Colonic mucosa (tissue), 4 donors: ENCODE results near the gene AKR1D1. TPM values are rescaled to one million over a fixed set of nuclear protein-coding genes. Genes with fewer than 3 reads are reported as not detected.
"Not testable (repeated sequence)": the region's sequence is repeated elsewhere in the genome, so short reads cannot be mapped to it uniquely, and the experiment has no call there.

Source experiments
- DNase-seq: peaks from one replicate; pipeline ENCODE4 v3.0.0-alpha.2; 2020
- H3K27ac ChIP-seq: fragments of 200-600 bp; one replicate; pipeline ENCODE4 v1.8.0; 2021
- H3K27me3 ChIP-seq: fragments of 200-600 bp; one replicate; pipeline ENCODE4 v1.8.0; 2021
- H3K36me3 ChIP-seq: fragments of 200-600 bp; one replicate; pipeline ENCODE4 v1.8.0; 2021
- H3K4me1 ChIP-seq: fragments of 200-600 bp; one replicate; pipeline ENCODE4 v1.8.0; 2021; ENCODE audit warnings: mild to moderate bottlenecking
- H3K4me3 ChIP-seq: fragments of 200-600 bp; one replicate; pipeline ENCODE4 v1.8.0; 2021
- H3K9ac ChIP-seq, 2 donors: one replicate each; pipeline ENCODE4 v1.7.0; 2013; ENCODE audit warnings: control low read depth in 2 of 2, low read depth in 2 of 2, low read length in 2 of 2
- H3K9me3 ChIP-seq: fragments of 200-600 bp; one replicate; pipeline ENCODE4 v1.8.0; 2021
- intact Hi-C: fragments of 100-400 bp; cut with DNase I; formaldehyde crosslinking; loops from one replicate; pipeline ENCODE4 v1.14.1; 2022
- total RNA-seq, 2 donors: library from RNA; stranded (reverse); fragmentation: NEBNext Ultra II Directional in 1 of 2; extraction: Animal tissue kit (Norgen Biotek cat#: 25700) in 1 of 2; gene quantifications; one replicate each; pipeline ENCODE4 v1.2.1, GENCODE V29; 2021
- TF ChIP-seq, protein P1 (sequence below): fragments of 200-600 bp; IDR thresholded peaks from one replicate; pipeline ENCODE4 v1.8.0; 2022; ENCODE audit warnings: antibody characterized with exemption, mild to moderate bottlenecking
- donor health status: healthy.
- donor health status: DM: no; HTN: no; CAD: no.
- donor health status: DM: no; HTN: no; CAD: no.

The AKR1D1 gene
- total RNA-seq, 2 donors from 2014 or later = not detected

DNA sequence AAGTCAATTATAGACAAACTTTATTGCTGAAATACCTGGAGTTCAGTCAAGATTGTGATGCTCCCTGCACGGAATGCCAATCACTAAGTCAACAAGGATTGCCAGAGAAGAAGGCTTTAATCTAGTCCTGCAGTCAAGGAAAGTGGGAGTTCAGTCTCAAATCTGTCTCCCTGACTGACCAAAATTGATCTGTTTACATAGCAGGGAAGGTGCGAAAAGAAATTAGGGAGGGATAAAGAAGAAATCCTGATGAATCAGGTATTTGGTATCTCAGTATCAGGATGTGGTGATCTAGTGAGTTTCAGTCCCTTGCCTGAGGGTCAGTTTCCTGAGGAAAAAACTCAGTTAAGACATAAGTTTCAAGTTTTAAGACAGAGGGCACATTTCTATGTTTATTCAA is 2.1 kb upstream of the AKR1D1 start:
- intact Hi-C loops = no loop called here
- no peak overlapping the region for H3K27ac ChIP-seq

DNA sequence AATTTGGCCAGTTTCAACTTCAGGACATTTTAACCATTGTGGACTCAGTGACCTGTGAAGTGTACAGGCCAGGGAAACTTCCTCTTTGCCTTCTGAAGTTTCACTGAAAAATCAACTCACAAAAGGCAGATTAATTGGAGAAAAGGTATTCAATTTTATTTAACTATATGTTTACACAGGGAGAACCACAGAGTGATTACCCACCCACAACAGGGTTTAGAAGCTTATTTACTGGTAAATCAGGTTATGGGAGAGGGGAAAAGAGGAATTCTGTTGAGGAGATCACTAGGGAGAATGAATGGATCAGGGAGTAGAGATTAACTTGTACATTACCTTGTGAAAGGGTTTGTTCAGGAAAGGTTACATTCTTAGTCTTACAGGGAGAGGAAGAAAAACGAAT is 1.7 kb upstream of the AKR1D1 start:
- H3K4me3 ChIP-seq = no peak overlapping the region
- no peaks in the 10 kb centered on the region for H3K27me3 ChIP-seq
- TF ChIP-seq, protein P1, sequence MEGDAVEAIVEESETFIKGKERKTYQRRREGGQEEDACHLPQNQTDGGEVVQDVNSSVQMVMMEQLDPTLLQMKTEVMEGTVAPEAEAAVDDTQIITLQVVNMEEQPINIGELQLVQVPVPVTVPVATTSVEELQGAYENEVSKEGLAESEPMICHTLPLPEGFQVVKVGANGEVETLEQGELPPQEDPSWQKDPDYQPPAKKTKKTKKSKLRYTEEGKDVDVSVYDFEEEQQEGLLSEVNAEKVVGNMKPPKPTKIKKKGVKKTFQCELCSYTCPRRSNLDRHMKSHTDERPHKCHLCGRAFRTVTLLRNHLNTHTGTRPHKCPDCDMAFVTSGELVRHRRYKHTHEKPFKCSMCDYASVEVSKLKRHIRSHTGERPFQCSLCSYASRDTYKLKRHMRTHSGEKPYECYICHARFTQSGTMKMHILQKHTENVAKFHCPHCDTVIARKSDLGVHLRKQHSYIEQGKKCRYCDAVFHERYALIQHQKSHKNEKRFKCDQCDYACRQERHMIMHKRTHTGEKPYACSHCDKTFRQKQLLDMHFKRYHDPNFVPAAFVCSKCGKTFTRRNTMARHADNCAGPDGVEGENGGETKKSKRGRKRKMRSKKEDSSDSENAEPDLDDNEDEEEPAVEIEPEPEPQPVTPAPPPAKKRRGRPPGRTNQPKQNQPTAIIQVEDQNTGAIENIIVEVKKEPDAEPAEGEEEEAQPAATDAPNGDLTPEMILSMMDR = no peak
- H3K36me3 ChIP-seq = no peaks in the 10 kb centered on the region
- H3K4me1 ChIP-seq = no peaks in the 10 kb centered on the region
- intact Hi-C loops = no loop called here
- no peak overlapping the region for H3K9ac ChIP-seq
- no peak overlapping the region for H3K27ac ChIP-seq
- DNase-seq = no peak
- no peaks in the 10 kb centered on the region for H3K9me3 ChIP-seq

More for the DNA sequence above, 2.1 kb upstream of the AKR1D1 start:
- no peaks in the 10 kb centered on the region for H3K4me1 ChIP-seq
- no peaks in the 10 kb centered on the region for H3K36me3 ChIP-seq
- H3K4me3 ChIP-seq = no peak overlapping the region
- no peak for DNase-seq
- H3K9me3 ChIP-seq = no peaks in the 10 kb centered on the region
- H3K9ac ChIP-seq = no peak overlapping the region
- no peaks in the 10 kb centered on the region for H3K27me3 ChIP-seq
- TF ChIP-seq, protein P1 = no peak

DNA sequence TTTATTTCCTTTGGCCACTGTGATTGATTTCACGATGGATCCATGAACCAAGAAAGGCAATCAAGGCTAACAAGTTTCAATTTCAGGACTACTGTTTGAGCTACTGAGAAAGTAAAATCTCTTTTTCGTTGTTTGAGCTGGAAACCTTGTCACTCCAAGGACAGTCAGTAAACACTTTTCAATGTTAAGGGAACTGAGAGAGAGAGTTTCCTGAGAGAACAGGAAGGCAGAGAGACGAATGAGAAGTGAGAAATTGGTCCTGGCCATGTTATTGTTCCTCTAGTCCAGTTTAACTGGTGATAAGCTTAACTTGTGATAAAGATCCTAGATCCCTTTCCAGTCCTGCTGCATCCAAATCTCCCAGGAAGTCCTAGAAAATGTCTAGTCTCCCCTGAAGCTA is 909 bp upstream of the AKR1D1 start:
- Histone ChIP-seq H3K27me3 (no peaks in the 10 kb centered on the region), H3K9ac (no peak overlapping the region), H3K4me1 (no peaks in the 10 kb centered on the region), H3K36me3 (no peaks in the 10 kb centered on the region), H3K9me3 (no peaks in the 10 kb centered on the region), H3K27ac (no peak overlapping the region), H3K4me3 (no peak overlapping the region)
- intact Hi-C loops = no loop called here
- TF ChIP-seq, protein P1 = no peak
- no peak for DNase-seq

DNA sequence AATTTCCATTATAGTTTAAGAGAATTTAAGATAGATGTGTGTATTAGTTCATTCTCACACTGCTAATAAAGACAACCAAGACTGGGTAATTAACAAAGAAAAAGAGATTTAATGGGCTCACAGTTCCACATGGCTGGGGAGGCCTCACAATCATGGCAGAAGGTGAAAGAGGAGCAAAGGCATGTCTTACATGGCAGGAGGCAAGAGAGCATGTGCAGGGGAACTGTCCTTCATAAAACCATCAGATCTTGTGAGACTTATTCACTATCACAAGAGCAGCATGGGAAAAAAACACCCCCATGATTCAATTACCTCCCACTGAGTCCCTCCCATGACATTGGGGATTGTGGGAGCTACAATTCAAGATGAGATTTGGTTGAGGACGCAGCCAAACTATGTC is 473 bp upstream of the AKR1D1 start:
- H3K9me3 ChIP-seq, H3K4me3 ChIP-seq, H3K4me1 ChIP-seq, H3K36me3 ChIP-seq, intact Hi-C loops, DNase-seq, H3K27ac ChIP-seq, H3K9ac ChIP-seq, H3K27me3 ChIP-seq: not testable (repeated sequence)

DNA sequence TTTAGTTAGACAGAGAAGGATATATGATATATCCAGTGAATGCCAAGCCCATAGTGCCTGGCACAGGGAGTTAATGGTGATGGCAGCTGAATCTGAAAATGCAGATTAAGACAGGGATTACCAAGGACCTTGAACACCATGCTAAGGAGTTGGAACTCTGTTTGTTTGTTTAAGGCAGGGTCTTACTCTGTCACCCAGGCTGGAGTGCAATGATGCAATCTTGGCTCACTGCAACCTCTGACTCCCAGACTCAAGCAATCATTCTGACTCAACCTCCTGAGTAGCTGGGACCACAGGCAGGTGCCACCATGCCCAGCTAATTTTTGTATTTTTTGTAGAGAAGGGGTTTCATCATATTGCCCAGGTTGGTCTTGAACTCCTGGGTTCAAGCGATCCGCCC is 1.6 kb downstream of the AKR1D1 start:
- no peak overlapping the region for H3K4me3 ChIP-seq
- intact Hi-C loops = no loop called here
- H3K9ac ChIP-seq = no peak overlapping the region
- no peaks in the 10 kb centered on the region for H3K9me3 ChIP-seq
- TF ChIP-seq, protein P1 = no peak
- H3K4me1 ChIP-seq = no peaks in the 10 kb centered on the region
- DNase-seq = no peak
- H3K27me3 ChIP-seq = no peaks in the 10 kb centered on the region
- no peak overlapping the region for H3K27ac ChIP-seq
- H3K36me3 ChIP-seq = no peaks in the 10 kb centered on the region

DNA sequence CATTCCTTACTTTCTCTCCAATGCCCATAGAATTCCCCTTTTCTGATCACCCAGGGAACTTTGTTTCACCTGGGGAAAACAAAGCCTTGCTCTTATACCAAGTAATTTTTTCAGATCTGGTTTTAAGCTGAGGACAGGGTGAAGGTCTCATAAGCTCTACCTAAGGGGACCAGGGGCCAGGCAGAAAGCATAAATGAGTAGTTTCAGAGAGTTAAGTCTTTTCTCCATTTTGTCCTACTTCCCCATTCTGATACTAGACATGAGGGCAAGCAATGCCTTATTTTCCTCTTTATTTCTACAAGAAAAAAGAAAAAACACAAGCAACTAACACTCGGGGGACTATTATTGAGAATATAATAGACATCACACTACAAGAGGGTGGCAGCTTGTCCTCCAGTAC is 2.9 kb downstream of the AKR1D1 start:
- TF ChIP-seq, protein P1 = no peak
- H3K9me3 ChIP-seq = no peaks in the 10 kb centered on the region
- H3K27ac ChIP-seq = no peak overlapping the region
- no peak overlapping the region for H3K9ac ChIP-seq
- DNase-seq = no peak
- intact Hi-C loops = no loop called here
- no peaks in the 10 kb centered on the region for H3K27me3 ChIP-seq
- no peaks in the 10 kb centered on the region for H3K36me3 ChIP-seq
- H3K4me1 ChIP-seq = no peaks in the 10 kb centered on the region
- no peak overlapping the region for H3K4me3 ChIP-seq
